Activated B cell treated with CpG ODN at 0.5 μM for 24 hours (primary cell): ENCODE results near the gene ZDHHC14. TPM values are rescaled to one million over a fixed set of nuclear protein-coding genes. Genes with fewer than 3 reads are reported as not detected.

Experiments used
- ATAC-seq: fragments of 200-7000 bp; cut with Tn5 transposase; one replicate; pipeline ENCODE4 v1.10.0; 2021; ENCODE audit warnings: low read depth, mild to moderate bottlenecking, moderate library complexity
- CTCF ChIA-PET: fragments of 350-600 bp; sonication (Branson Sonifier 250); formaldehyde crosslinking; loops from one replicate; lab custom pipeline; 2021; ENCODE audit warnings: antibody characterized with exemption; lab: Charles Lee
- POLR2A ChIA-PET: fragments of 350-600 bp; sonication (Branson Sonifier 250); formaldehyde crosslinking; loops from one replicate; lab custom pipeline; 2021; ENCODE audit warnings: antibody characterized with exemption; lab: Charles Lee
- DNase-seq: peaks from one replicate; pipeline ENCODE4 v3.0.0; 2022
- H3K27ac Mint-ChIP-seq: one replicate; pipeline ENCODE4 v1.8.0; 2020; ENCODE audit warnings: mixed read lengths
- H3K27me3 Mint-ChIP-seq: one replicate; pipeline ENCODE4 v1.8.0; 2021; ENCODE audit warnings: mixed read lengths
- H3K36me3 Mint-ChIP-seq: one replicate; pipeline ENCODE4 v1.8.0; 2021; ENCODE audit warnings: low read depth, mixed read lengths
- H3K4me1 Mint-ChIP-seq: one replicate; pipeline ENCODE4 v1.8.0; 2021; ENCODE audit warnings: mixed read lengths
- H3K4me3 Mint-ChIP-seq: one replicate; pipeline ENCODE4 v1.8.0; 2020; ENCODE audit warnings: mild to moderate bottlenecking, mixed read lengths
- H3K9me3 Mint-ChIP-seq: one replicate; pipeline ENCODE4 v1.8.0; 2020; ENCODE audit warnings: mixed read lengths
- CTCF ChIP-seq: fragments of 200-600 bp; IDR thresholded peaks from one replicate; pipeline ENCODE4 v1.8.0; 2022; ENCODE audit warnings: antibody characterized with exemption, mild to moderate bottlenecking
- intact Hi-C: fragments of 100-400 bp; cut with micrococcal nuclease; formaldehyde crosslinking; loops from one replicate; pipeline ENCODE4 v1.15.1; 2024
- total RNA-seq: library from RNA; stranded (reverse); gene quantifications from 2 replicates; pipeline ENCODE4 v1.2.3, GENCODE V29; 2022

The ZDHHC14 gene
- total RNA-seq, 1 donor from 2014 or later = 25.3 TPM

DNA sequence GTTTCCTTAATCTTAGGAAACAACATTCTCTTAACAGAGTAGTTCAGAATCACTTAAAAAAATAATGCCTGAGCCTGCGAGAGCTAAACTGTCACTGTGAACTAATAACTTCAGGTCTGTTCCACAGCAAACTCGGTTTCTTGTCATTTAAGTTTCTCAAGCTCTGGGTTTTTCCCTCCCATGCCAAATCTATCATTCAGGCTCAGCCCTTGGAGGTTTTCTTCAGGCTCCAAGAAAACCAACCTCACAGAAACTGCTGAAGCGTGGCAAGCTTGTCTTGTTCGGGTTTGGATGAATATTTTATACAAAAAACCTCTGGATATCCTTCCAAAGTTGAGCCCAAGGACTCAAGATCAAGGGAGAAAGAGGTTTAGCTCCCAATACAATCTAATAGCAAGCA, 342.4 kb downstream of the ZDHHC14 start:
- Mint-ChIP-seq H3K27ac (no peak overlapping the region), H3K27me3 (peaks cover 8% of the 10 kb centered on the region), H3K4me3 (no peak overlapping the region), H3K4me1 (no peaks in the 10 kb centered on the region), H3K9me3 (peaks cover 15% of the 10 kb centered on the region), H3K36me3 (no peaks in the 10 kb centered on the region)
- POLR2A ChIA-PET = no interaction called here
- ATAC-seq = no peak
- DNase-seq = no peak
- CTCF ChIA-PET = no interaction called here
- no peak for TF ChIP-seq CTCF
- intact Hi-C loops = no loop called here

DNA sequence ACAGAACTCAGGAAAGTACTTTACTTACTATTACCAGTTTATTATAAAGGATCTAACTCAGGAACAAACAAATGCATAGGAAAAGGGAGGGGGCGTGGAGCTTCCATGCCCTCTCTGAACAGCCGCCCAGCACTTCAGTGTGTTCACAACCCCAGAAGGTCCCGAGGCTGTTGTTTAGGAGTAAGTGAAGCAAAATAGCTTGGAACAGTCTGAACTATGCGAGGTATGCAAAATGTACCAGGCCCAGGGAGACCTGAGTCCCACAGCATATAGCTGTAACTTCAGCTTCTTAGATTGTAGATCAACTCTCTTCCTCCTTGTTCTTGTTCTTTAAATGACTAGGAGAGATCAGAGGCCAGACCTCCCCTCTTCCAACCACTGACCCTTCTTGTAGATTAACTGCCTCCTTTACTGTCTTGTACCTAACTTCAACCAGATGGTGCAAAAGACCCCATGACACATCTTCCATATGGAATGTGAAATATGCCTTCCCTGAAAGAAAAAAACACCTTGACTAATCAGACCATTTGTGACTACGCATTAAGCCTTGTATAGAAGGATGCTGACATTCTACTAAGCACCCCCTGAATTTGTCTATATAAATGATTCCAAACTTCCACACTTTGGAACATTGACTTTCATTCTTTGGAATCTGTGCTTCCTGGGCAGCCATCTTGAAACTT, 343.3 kb downstream of the ZDHHC14 start:
- H3K4me1 Mint-ChIP-seq = no peaks in the 10 kb centered on the region
- TF ChIP-seq CTCF = no peak
- intact Hi-C loops = no loop called here
- peaks cover 15% of the 10 kb centered on the region for H3K9me3 Mint-ChIP-seq
- ChIA-PET CTCF (no interaction called here), POLR2A (no interaction called here)
- no peaks in the 10 kb centered on the region for H3K36me3 Mint-ChIP-seq
- DNase-seq (no peak), ATAC-seq (no peak)
- H3K27me3 Mint-ChIP-seq = peaks cover 6% of the 10 kb centered on the region
- H3K4me3 Mint-ChIP-seq = no peak overlapping the region
- no peak overlapping the region for H3K27ac Mint-ChIP-seq

DNA sequence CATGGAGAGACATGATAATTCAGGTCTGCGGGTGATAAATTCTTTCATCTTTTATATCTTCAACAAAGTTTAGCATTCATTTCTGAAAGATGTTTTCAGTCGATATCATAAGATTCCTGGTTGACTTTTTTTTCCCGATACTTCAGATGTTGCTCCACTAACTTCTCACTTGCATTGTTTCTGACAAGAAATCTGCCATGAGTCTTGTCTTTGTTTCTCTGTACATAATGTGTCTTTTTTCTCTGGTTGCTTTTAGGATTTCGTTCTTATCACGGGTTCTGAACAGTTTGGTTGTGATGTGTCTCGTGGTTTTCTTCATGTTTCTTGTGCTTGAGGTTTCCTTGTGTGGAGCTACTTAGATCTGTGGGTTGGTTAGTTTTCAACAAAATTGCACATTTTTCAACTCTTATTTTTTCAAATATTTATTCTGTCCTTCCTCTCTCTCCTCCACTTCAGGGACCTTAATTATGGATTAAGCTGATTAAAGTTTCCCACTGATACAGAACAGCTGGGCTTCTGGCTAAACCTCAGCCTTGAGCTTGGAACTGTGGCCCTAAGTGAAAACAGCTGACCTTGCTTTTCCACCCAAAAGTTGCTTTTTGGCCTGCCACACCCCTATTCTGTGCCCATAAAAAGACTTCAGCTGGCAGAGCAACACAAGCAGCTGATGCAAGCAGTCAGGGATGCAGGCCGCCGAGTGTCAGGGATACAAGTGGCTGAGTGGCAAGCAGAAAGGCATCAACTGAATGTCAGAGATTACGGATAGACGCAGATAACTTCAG, 344.2 kb downstream of the ZDHHC14 start:
- Mint-ChIP-seq H3K9me3 (peaks cover 15% of the 10 kb centered on the region), H3K27ac (no peak overlapping the region), H3K4me1 (no peaks in the 10 kb centered on the region), H3K36me3 (no peaks in the 10 kb centered on the region), H3K27me3 (peaks cover 4% of the 10 kb centered on the region), H3K4me3 (no peak overlapping the region)
- TF ChIP-seq CTCF = no peak
- no peak for DNase-seq
- POLR2A ChIA-PET = no interaction called here
- intact Hi-C loops = no loop called here
- no peak for ATAC-seq
- CTCF ChIA-PET = no interaction called here

GRCh38 chr6:157725836-157726235, 344.8 kb downstream of the ZDHHC14 start:
- Mint-ChIP-seq H3K4me1 (no peaks in the 10 kb centered on the region), H3K27ac (no peak overlapping the region), H3K27me3 (peaks cover 4% of the 10 kb centered on the region), H3K4me3 (no peak overlapping the region), H3K36me3 (no peaks in the 10 kb centered on the region), H3K9me3 (peaks cover 15% of the 10 kb centered on the region)
- ChIA-PET CTCF (no interaction called here), POLR2A (no interaction called here)
- no peak for DNase-seq
- no peak for ATAC-seq
- TF ChIP-seq CTCF = no peak
- intact Hi-C loops = no loop called here

GRCh38 chr6:157726892-157727628, 346.1 kb downstream of the ZDHHC14 start:
- Mint-ChIP-seq H3K9me3 (peaks cover 15% of the 10 kb centered on the region), H3K4me3 (no peak overlapping the region), H3K27ac (no peak overlapping the region), H3K27me3 (no peaks in the 10 kb centered on the region), H3K36me3 (no peaks in the 10 kb centered on the region), H3K4me1 (no peaks in the 10 kb centered on the region)
- DNase-seq = no peak
- CTCF ChIA-PET = no interaction called here
- TF ChIP-seq CTCF = no peak
- intact Hi-C loops = no loop called here
- POLR2A ChIA-PET = no interaction called here
- ATAC-seq = no peak
